OCI-LY7 (cell line): ENCODE results near the gene MPDZ.

Experiments used
- CTCF ChIP-seq: fragments of 200-600 bp; sonication (generic); conservative IDR thresholded peaks from 2 replicates; pipeline ENCODE4 v1.5.1; 2014; ENCODE audit warnings: mild to moderate bottlenecking, antibody characterized with exemption, low read length, moderate library complexity, mixed read lengths
- EZH2phosphoT487 ChIP-seq: fragments of 200-600 bp; sonication (generic); IDR thresholded peaks from 2 replicates; pipeline ENCODE4 v1.6.1; 2018; ENCODE audit warnings: low read depth, borderline replicate concordance, mild to moderate bottlenecking, mixed run types, antibody characterized with exemption, low read length, moderate library complexity, mixed read lengths

- TF ChIP-seq EZH2phosphoT487 (no peak), CTCF (no peak)
Measured at GRCh38 chr9:13234932-13235331, 44.6 kb downstream of the MPDZ start.
